Colonic mucosa (tissue), 4 donors: ENCODE data around the gene ZNF615. TPM values are rescaled to one million over a fixed set of nuclear protein-coding genes. Genes with fewer than 3 reads are reported as not detected.
"Not testable (repeated sequence)": the region's sequence is repeated elsewhere in the genome, so short reads cannot be mapped to it uniquely, and the experiment has no call there.

Experiments used
- DNase-seq: peaks from one replicate; pipeline ENCODE4 v3.0.0-alpha.2; 2020
- H3K27ac ChIP-seq: fragments of 200-600 bp; one replicate; pipeline ENCODE4 v1.8.0; 2021
- H3K27me3 ChIP-seq: fragments of 200-600 bp; one replicate; pipeline ENCODE4 v1.8.0; 2021
- H3K36me3 ChIP-seq: fragments of 200-600 bp; one replicate; pipeline ENCODE4 v1.8.0; 2021
- H3K4me1 ChIP-seq: fragments of 200-600 bp; one replicate; pipeline ENCODE4 v1.8.0; 2021; ENCODE audit warnings: mild to moderate bottlenecking
- H3K4me3 ChIP-seq: fragments of 200-600 bp; one replicate; pipeline ENCODE4 v1.8.0; 2021
- H3K9ac ChIP-seq, 2 donors: one replicate each; pipeline ENCODE4 v1.7.0; 2013; ENCODE audit warnings: control low read depth in 2 of 2, low read depth in 2 of 2, low read length in 2 of 2
- H3K9me3 ChIP-seq: fragments of 200-600 bp; one replicate; pipeline ENCODE4 v1.8.0; 2021
- intact Hi-C: fragments of 100-400 bp; cut with DNase I; formaldehyde crosslinking; loops from one replicate; pipeline ENCODE4 v1.14.1; 2022
- total RNA-seq, 2 donors: library from RNA; stranded (reverse); fragmentation: NEBNext Ultra II Directional in 1 of 2; extraction: Animal tissue kit (Norgen Biotek cat#: 25700) in 1 of 2; gene quantifications; one replicate each; pipeline ENCODE4 v1.2.1, GENCODE V29; 2021
- TF ChIP-seq, protein P1 (sequence below): fragments of 200-600 bp; IDR thresholded peaks from one replicate; pipeline ENCODE4 v1.8.0; 2022; ENCODE audit warnings: antibody characterized with exemption, mild to moderate bottlenecking
- donor health status: healthy.
- donor health status: DM: no; HTN: no; CAD: no.
- donor health status: DM: no; HTN: no; CAD: no.

The ZNF615 gene
- total RNA-seq, 2 donors from 2014 or later, result 4.6 to 4.7 TPM

- no peak for DNase-seq
- no peaks in the 10 kb centered on the region for H3K9me3 ChIP-seq
- no peak overlapping the region for H3K27ac ChIP-seq
- TF ChIP-seq, protein P1, sequence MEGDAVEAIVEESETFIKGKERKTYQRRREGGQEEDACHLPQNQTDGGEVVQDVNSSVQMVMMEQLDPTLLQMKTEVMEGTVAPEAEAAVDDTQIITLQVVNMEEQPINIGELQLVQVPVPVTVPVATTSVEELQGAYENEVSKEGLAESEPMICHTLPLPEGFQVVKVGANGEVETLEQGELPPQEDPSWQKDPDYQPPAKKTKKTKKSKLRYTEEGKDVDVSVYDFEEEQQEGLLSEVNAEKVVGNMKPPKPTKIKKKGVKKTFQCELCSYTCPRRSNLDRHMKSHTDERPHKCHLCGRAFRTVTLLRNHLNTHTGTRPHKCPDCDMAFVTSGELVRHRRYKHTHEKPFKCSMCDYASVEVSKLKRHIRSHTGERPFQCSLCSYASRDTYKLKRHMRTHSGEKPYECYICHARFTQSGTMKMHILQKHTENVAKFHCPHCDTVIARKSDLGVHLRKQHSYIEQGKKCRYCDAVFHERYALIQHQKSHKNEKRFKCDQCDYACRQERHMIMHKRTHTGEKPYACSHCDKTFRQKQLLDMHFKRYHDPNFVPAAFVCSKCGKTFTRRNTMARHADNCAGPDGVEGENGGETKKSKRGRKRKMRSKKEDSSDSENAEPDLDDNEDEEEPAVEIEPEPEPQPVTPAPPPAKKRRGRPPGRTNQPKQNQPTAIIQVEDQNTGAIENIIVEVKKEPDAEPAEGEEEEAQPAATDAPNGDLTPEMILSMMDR, result no peak
- H3K4me1 ChIP-seq, result no peaks in the 10 kb centered on the region
- intact Hi-C loops, result no loop called here
- H3K36me3 ChIP-seq, result peaks cover 3% of the 10 kb centered on the region
- H3K27me3 ChIP-seq, result no peaks in the 10 kb centered on the region
- no peak overlapping the region for H3K4me3 ChIP-seq
- H3K9ac ChIP-seq, result no peak overlapping the region
Observed at GRCh38 chr19:51959791-51960190, 48.2 kb downstream of the ZNF615 start.

- H3K36me3 ChIP-seq, DNase-seq, H3K9me3 ChIP-seq, intact Hi-C loops, H3K4me3 ChIP-seq, H3K27ac ChIP-seq, H3K9ac ChIP-seq, H3K27me3 ChIP-seq, H3K4me1 ChIP-seq: not testable (repeated sequence)
Observed at GRCh38 chr19:51957846-51958245, 50.2 kb downstream of the ZNF615 start.

DNA sequence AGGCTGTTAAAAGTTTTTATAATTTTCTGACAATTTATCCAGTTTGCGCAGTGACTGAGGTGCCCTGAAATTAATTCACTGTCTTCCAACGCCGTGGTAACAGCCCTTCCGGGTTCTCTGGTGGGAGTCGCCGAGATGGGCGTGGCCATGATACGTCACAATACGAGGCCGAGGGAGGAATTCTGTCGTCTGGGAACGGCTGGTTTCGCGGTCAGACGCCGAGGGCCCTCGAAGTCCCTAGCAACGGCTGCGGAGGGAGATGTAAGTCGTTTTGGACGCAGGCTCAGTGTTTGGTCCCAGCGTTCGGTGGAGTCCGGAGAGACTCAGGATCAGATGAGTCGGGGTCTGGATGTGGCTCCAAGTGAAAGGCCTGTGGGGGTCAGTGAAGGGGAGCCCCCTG lies 59.0 kb downstream of the ZNF615 start:
- no peak for DNase-seq
- TF ChIP-seq, protein P1, result no peak
- H3K4me1 ChIP-seq, result no peaks in the 10 kb centered on the region
- intact Hi-C loops, result no loop called here
- H3K4me3 ChIP-seq, result no peak overlapping the region
- peaks cover 12% of the 10 kb centered on the region for H3K36me3 ChIP-seq
- no peak overlapping the region for H3K27ac ChIP-seq
- peaks cover 7% of the 10 kb centered on the region for H3K9me3 ChIP-seq
- H3K9ac ChIP-seq, result no peak overlapping the region
- H3K27me3 ChIP-seq, result no peaks in the 10 kb centered on the region

DNA sequence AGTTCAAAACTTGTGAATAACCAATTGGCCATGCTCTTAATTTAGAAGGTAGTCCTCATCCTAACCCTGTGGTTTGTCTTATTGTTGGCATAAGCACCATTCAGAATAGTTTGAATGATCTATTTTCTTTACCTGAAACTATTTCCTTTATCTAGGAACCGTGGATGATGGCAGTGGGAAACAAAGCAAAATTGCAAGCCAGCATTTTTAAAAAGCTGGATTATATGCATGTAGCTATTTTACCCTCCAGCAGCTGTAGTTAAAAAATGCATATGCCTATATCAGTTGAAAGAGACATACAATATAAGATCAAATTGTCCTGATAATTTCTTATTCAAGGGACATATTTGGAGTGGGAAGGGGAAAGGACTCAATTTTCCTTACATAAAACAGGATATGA lies 61.4 kb downstream of the ZNF615 start:
- no peak overlapping the region for H3K9ac ChIP-seq
- no peak overlapping the region for H3K27ac ChIP-seq
- H3K4me1 ChIP-seq, result no peaks in the 10 kb centered on the region
- no peak overlapping the region for H3K4me3 ChIP-seq
- TF ChIP-seq, protein P1, result no peak
- H3K9me3 ChIP-seq, result peaks cover 11% of the 10 kb centered on the region
- no peaks in the 10 kb centered on the region for H3K27me3 ChIP-seq
- peaks cover 33% of the 10 kb centered on the region for H3K36me3 ChIP-seq
- no peak for DNase-seq
- intact Hi-C loops, result no loop called here

- TF ChIP-seq, protein P1, result no peak
- H3K4me1 ChIP-seq, result no peaks in the 10 kb centered on the region
- no peak overlapping the region for H3K27ac ChIP-seq
- H3K27me3 ChIP-seq, result no peaks in the 10 kb centered on the region
- intact Hi-C loops, result no loop called here
- H3K9ac ChIP-seq, result no peak overlapping the region
- H3K36me3 ChIP-seq, result peaks cover 43% of the 10 kb centered on the region
- no peak for DNase-seq
- H3K9me3 ChIP-seq, result peaks cover 11% of the 10 kb centered on the region
- no peak overlapping the region for H3K4me3 ChIP-seq
Observed at GRCh38 chr19:51944798-51945552, 63.0 kb downstream of the ZNF615 start.

Other genes with a start within 250 kb of the ZNF615 start
- gene FPR2, start 247.0 kb downstream of the ZNF615 start, total RNA-seq, result 1 to 10 TPM in 1 of 2 donors, under 1 TPM in 1; 0.47 to 1.1 TPM
- gene FPR3, start 213.1 kb downstream of the ZNF615 start, total RNA-seq, result 1 to 10 TPM; 1.3 to 7.1 TPM
- gene ZNF577, start 120.3 kb downstream of the ZNF615 start, total RNA-seq, result 1 to 10 TPM; 5.5 to 7.4 TPM
- gene ZNF649, start 103.2 kb downstream of the ZNF615 start, total RNA-seq, result 1 to 10 TPM; 8.1 to 8.2 TPM
- gene ZNF613, start 80.7 kb downstream of the ZNF615 start, total RNA-seq, result 1 to 10 TPM; 4.2 to 4.4 TPM
- gene ZNF350, start 21.4 kb downstream of the ZNF615 start, total RNA-seq, result 10 to 100 TPM; 10.5 to 11.1 TPM
- gene ZNF614, start 20.2 kb upstream of the ZNF615 start, total RNA-seq, result 1 to 10 TPM; 3.3 to 4.2 TPM
- gene ZNF432, start 40.6 kb upstream of the ZNF615 start, total RNA-seq, result 1 to 10 TPM; 7.7 to 7.8 TPM
- gene ZNF841, start 87.6 kb upstream of the ZNF615 start, total RNA-seq, result 10 to 100 TPM; 12.5 to 12.8 TPM
- 1 to 10 TPM; 6.8 to 8.5 TPM for gene ZNF616, start 131.7 kb upstream of the ZNF615 start, total RNA-seq
- gene ZNF836, start 163.4 kb upstream of the ZNF615 start, total RNA-seq, result 10 to 100 TPM; 10.2 to 10.6 TPM
- gene PPP2R1A, start 181.8 kb upstream of the ZNF615 start, total RNA-seq, result 100 to 1,000 TPM; 273 to 378 TPM